Prostate gland (tissue), 2 donors: Measurements from ENCODE around the gene SYT17.

Source experiments
- CTCF ChIP-seq, 4 experiments: fragments of 200-600 bp in 2 of 4; fragments of 450-650 bp in 2 of 4; sonication (generic) in 2 of 4; IDR thresholded peaks; 1 replicate in 3 of 4; 2 replicates in 1 of 4; pipeline ENCODE4 v1.5.1; 2016 to 2019; ENCODE audit warnings: antibody characterized with exemption in 4 of 4, mild to moderate bottlenecking in 2 of 4, moderate library complexity in 2 of 4
- POLR2AphosphoS5 ChIP-seq: sonication (generic); formaldehyde crosslinking; IDR thresholded peaks from one replicate; pipeline ENCODE4 v1.6.1; 2017; ENCODE audit warnings: antibody characterized with exemption

- no peak for TF ChIP-seq CTCF (IDR thresholded peaks at IDR 0.05)
- TF ChIP-seq POLR2AphosphoS5 = no peak
Measured at GRCh38 chr16:19174478-19174877, 6.4 kb downstream of the SYT17 start.
